ENCODE data around the gene NEURL2.

The NEURL2 gene

DNA sequence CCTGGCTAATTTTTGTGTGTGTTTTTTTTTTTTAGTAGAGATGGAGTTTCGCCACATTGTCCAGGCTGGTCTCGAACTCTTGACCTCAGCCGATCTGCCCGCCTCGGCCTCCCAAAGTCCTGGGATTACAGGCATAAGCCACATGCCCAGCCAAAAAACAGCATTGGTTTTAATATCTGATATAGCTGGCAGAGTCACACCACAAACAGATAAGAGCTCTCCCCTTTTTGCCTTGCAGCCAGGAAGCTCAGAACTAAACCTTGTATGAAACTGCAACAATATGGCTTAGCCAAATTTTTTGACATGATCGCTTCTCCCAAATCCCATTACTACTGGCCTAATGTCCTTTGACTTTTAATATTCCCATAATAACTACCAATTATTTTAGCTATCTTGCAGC is 38.7 kb downstream of the NEURL2 start:
- in situ Hi-C loops (cut with HindIII; ENCODE audit: low pct_unique_long_range_greater_than_20kb, low sequenced_read_pairs), result no loop called here
- no peak for TF ChIP-seq JUND (IDR thresholded peaks at IDR 0.05; ENCODE audit: low read depth)
- no peak for DNase-seq (ENCODE audit: low read depth in 1 of 2, low spot score in 1 of 2)

DNA sequence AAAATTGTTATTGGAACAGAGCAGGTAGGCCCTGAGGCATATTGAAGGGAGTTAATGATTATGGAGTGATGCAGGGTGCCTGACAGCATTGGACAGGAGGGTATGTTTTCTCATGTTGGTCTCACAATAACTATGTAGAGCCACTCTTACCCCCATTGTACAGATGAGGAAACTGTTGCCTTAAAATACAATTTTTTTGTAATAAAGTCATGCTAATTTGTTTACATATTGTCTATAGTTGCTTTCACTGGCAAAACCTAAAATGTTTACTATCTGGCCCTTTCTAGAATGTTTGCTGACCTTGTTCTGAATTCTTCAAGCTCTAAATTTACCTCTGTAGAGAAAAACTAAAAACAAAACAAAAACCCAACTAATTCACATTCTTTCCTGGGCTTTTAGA is 39.5 kb downstream of the NEURL2 start:
- no peak for DNase-seq (ENCODE audit: low read depth in 1 of 2, low spot score in 1 of 2)
- in situ Hi-C loops (cut with HindIII; ENCODE audit: low pct_unique_long_range_greater_than_20kb, low sequenced_read_pairs), result no loop called here

DNA sequence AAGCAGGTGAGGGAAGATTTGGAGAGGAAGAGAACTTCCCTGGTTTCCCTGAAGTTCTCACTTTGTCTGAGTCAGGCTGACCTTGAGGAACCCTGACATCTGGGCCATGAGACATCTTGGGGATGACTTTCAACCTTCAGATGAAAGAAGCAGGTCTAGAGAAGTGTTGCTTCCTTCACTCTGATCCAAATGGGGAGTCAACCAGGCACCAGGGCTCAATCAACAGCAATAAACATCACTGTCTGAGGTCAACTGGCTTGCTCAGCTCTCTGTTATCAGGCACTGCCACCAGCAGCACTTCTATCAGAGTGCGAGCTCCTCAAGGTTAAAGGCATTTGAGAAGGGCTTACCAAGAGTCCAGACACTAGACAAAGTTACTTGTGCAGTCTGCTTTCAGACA is 40.1 kb downstream of the NEURL2 start:
- DNase-seq (ENCODE audit: low read depth in 1 of 2, low spot score in 1 of 2), result no peak
- in situ Hi-C loops (cut with HindIII; ENCODE audit: low pct_unique_long_range_greater_than_20kb, low sequenced_read_pairs), result no loop called here
- no peak for TF ChIP-seq JUND (IDR thresholded peaks at IDR 0.05; ENCODE audit: low read depth)

More for the DNA sequence above, 39.5 kb downstream of the NEURL2 start:
- TF ChIP-seq JUND (IDR thresholded peaks at IDR 0.05; ENCODE audit: low read depth), result no peak

DNA sequence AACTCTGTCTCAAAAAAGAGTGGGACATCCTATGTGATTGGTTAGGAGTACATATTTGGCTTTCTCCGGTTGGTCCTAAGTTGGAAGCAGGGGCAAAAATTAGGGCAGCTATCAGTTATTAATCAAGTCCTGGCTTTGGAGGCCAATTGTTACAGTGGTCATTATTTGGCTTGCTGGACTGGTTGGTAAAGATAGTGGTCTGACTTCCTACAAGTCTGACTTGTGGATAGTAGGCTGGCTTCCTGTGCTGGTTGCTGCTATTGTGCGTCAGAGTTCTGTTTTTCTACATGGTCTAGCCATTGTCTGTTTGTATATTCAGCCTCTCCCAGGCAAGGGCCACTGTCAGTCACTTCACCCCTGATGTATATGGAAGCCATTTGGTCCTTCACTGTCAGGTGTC is 40.8 kb downstream of the NEURL2 start:
- DNase-seq (ENCODE audit: low read depth in 1 of 2, low spot score in 1 of 2), result no peak
- TF ChIP-seq JUND (IDR thresholded peaks at IDR 0.05; ENCODE audit: low read depth), result no peak
- in situ Hi-C loops (cut with HindIII; ENCODE audit: low pct_unique_long_range_greater_than_20kb, low sequenced_read_pairs), result no loop called here

DNA sequence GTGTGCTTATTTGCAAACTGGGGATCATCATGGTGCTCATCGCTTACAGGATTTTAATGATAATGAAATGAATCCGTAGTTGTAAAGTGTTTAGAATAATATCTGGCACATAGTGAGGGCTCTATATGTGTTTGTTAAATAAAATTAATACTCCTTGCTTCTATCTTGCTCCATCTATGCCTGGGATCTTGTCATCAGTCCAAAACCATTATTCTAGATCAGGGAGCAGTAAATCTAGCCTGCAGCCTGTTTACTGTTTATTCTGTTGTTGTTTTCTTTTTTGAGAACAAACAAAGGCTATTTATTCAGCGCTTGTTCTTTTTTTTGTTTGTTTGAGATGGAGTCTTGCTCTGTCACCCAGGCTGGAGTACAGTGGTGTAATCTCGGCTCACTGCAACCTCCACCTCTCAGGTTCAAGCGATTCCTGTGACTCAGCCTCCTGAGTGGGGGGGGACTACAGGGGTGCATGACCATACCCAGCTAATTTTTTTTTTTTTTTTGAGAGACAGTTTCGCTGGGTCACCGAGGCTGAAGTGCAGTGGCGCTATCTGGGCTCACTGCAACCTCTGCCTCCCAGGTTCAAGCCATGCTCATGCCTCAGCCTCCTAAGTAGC is 41.9 kb downstream of the NEURL2 start:
- TF ChIP-seq JUND (IDR thresholded peaks at IDR 0.05; ENCODE audit: low read depth), result peak; percentile 59; the same call in 1 of the 2 replicates
- DNase-seq (ENCODE audit: low read depth in 1 of 2, low spot score in 1 of 2), result peak in 1 of 2 experiments; percentile 64
- in situ Hi-C loops (cut with HindIII; ENCODE audit: low pct_unique_long_range_greater_than_20kb, low sequenced_read_pairs), result no loop called here

DNA sequence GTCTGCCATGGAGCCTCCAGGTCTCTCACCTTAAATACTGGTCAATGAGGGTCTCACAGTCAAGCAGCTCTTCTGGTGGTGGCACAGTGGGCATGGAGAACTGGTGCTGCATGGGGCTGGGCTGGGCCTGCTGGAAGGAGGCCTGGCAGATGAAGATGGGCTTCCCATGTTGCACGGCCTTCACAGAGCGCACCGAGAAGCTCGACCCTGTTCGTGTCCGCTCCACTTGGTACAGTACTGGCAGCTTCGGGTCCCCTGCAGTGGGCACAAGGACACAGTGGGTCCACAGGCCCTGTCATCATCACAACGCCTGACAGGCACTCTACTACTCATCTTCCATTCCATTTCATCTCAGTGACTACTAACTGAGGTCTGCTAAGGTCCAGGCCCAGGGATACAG is 42.6 kb downstream of the NEURL2 start:
- DNase-seq (ENCODE audit: low read depth in 1 of 2, low spot score in 1 of 2), result no peak
- no peak for TF ChIP-seq JUND (IDR thresholded peaks at IDR 0.05; ENCODE audit: low read depth)
- in situ Hi-C loops (cut with HindIII; ENCODE audit: low pct_unique_long_range_greater_than_20kb, low sequenced_read_pairs), result no loop called here

DNA sequence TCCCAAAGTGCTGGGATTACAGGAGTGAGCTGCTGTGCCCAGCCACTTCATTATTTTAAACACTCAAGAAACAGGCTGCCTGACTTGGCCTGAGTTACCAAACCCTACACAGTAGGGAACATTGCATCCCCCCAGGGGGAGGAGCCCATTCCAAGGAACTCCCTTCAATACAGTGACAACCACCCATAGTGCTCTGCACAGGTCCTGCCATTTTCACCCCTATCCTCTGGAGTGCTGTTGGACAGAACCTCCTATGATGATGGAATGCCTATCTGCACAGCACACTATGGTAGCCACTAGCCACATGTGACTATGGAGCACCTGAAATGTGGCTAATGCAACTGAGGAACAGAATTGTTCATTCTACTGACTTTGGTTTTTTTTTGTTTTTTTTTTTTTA is 45.6 kb downstream of the NEURL2 start:
- in situ Hi-C loops (cut with HindIII; ENCODE audit: low pct_unique_long_range_greater_than_20kb, low sequenced_read_pairs), result no loop called here
- TF ChIP-seq JUND (IDR thresholded peaks at IDR 0.05; ENCODE audit: low read depth), result no peak
- DNase-seq (ENCODE audit: low read depth in 1 of 2, low spot score in 1 of 2), result no peak

DNA sequence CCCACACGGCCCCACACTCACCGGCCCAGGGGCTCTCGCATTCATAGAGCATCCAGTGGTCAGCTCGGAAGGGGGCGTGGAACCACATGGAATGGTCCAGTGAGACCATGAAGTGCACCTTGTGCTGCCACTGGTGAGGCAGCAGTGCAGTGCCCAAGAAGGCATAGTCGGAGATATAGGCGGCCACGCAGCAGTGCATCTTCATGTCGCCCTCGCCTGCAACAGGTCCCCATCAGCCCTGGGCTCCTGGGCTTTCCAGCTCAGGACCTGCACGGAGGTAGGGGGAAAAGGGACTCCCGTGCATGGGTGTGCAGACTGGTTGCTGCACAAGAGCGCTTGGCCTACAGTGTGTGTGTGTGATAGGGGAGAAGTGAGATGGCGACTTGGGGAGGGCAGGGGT is 47.5 kb downstream of the NEURL2 start:
- no peak for DNase-seq (ENCODE audit: low read depth in 1 of 2, low spot score in 1 of 2)
- TF ChIP-seq JUND (IDR thresholded peaks at IDR 0.05; ENCODE audit: low read depth), result no peak
- in situ Hi-C loops (cut with HindIII; ENCODE audit: low pct_unique_long_range_greater_than_20kb, low sequenced_read_pairs), result no loop called here

DNA sequence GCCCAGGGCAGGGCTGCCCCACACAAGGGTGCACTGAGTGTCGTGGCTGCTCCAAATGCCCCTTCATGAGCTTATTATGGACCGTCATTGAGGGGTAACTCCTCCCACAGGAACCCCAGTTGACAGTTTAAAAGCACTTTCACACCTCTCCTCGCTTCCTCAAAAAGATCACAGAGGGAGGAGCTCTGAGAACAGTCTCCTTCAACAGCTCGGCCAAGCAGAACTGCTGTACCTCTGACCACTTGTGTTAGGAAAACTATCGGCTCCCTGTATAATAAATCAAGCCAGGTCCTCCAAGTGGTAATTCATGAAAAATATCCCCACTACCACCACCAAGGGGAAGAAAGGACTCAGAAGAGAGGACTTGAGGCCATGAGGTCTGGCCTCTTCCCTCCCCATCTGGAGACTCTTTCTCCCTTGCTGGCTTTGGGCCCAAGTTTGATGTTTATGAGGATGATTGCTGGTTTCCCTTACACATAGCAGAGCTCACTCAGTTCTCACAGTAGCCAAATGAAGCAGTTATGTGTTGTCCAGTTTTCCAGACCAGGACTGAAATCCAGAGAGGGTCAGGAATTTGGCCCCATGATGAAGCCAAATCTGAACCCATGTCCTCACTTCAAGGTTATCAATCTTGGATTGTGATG is 48.7 kb downstream of the NEURL2 start:
- in situ Hi-C loops (cut with HindIII; ENCODE audit: low pct_unique_long_range_greater_than_20kb, low sequenced_read_pairs), result no loop called here
- no peak for DNase-seq (ENCODE audit: low read depth in 1 of 2, low spot score in 1 of 2)
- no peak for TF ChIP-seq JUND (IDR thresholded peaks at IDR 0.05; ENCODE audit: low read depth)

DNA sequence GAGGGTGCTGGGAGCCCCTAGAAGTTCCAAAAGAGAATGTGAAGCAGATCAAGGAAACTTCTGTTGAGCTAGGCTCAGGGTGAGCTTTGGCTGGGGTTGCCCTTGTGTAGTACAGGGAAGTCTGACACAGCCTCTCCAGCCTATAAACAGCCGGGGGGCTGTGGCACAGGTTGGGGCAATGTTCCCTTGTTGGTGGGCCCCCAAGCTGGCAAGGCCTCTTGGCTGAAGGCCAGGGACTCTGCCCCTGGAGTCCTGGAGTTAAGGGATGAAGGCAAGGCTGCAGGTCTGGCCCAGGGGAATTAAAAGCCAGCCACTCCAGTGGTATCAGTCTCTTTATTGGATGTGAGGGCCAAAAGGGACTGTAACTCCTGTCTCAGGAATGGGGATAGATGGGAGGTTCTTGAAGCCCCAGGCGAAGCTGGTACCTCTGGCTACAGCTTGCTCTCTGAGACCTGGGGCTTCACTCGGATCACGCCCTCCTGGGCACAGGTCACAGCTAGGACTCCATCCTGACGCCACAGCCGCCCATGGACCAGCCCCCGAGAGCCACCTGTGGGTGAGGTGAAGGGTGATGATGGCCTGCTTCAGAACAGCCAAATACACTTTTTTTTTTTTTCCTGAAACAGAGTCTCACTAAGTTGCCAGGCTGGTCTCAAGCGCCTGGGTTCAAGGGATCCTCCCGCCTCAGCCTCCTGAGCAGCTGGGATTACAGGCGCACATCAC is 49.4 kb downstream of the NEURL2 start:
- in situ Hi-C loops (cut with HindIII; ENCODE audit: low pct_unique_long_range_greater_than_20kb, low sequenced_read_pairs), result no loop called here
- TF ChIP-seq JUND (IDR thresholded peaks at IDR 0.05; ENCODE audit: low read depth), result no peak
- DNase-seq (ENCODE audit: low read depth in 1 of 2, low spot score in 1 of 2), result no peak

DNA sequence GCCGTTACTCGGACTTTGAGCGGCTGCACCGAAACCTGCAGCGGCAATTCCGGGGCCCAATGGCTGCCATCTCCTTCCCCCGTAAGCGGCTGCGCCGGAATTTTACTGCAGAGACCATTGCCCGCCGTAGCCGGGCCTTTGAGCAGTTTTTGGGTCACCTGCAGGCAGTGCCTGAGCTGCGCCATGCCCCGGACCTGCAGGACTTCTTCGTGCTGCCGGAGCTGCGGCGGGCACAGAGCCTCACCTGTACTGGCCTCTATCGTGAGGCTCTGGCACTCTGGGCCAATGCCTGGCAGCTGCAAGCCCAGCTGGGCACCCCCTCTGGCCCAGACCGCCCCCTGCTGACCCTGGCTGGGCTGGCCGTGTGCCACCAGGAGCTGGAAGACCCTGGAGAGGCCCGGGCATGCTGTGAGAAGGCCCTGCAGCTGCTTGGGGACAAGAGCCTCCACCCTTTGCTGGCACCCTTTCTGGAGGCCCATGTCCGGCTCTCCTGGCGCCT is 50.3 kb downstream of the NEURL2 start:
- TF ChIP-seq JUND (IDR thresholded peaks at IDR 0.05; ENCODE audit: low read depth), result no peak
- in situ Hi-C loops (cut with HindIII; ENCODE audit: low pct_unique_long_range_greater_than_20kb, low sequenced_read_pairs), result no loop called here
- DNase-seq (ENCODE audit: low read depth in 1 of 2, low spot score in 1 of 2), result no peak

All from T47D (cell line).